SW480 (cell line): ENCODE data around the gene EPS8L2.

Experiments used
- DNase-seq: peaks from one replicate; pipeline ENCODE4 v3.0.0-alpha.2; 2016; ENCODE audit warnings: low spot score

The EPS8L2 gene

DNA sequence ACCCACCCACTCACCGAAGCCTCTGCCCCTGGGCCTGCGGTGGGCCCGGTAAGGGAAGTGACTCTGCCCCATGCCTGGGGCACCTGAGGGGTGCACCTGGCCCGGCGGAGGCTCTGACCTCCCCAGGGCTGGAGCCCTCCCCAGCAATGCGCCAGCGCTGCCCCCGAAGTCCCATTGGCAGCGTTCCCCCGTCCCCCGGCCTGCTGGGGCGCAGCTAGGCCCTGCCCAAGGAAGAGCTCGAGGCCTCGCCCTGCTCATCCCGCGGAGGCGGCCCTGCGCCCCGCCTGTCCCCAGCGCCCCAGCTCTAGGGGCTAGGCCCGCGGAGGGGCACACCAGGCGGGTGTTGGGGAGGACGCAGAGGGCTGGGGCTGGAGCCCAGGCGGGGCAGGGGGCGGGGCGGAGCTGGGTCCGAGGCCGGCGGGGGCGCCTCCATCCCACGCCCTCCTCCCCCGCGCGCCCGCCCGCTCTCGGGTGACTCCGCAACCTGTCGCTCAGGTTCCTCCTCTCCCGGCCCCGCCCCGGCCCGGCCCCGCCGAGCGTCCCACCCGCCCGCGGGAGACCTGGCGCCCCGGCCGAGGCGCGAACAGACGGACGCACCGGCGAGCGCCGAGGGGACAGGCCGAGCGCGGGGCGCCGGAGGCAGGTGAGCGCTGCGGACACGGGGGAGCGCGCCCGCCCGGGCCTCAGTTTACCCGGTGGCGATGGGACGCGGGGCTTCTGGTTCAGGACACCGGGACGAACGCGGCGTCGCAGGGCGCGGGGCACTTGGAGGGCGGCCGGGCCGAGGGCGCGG lies at the start of gene EPS8L2:
TSS of gene EPS8L2 (plus strand) at position 586 of the 793 bp plus-strand sequence. CDS start 3,177 bp downstream, outside the sequence.
- DNase-seq, result no peak

DNA sequence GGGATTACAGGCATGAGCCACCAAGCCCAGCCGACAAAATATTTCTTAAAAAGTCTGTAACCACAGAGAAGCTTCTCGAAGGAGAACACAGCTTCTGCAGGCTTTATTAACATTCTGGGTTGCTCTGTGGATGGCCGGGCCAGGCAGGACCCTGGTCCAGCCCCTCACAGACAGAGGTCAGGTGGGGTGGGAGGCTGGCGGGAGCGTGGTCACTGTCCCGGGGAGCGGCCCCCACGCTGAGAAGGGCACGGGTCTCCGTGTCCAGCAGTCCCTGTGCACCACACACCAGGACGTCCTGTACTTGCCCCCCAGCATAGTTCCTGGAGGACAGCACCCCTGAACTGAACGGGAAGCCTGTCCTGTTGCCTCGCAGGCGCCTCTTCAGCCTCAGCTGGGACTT lies 49.6 kb upstream of the EPS8L2 start:
- DNase-seq, result no peak

DNA sequence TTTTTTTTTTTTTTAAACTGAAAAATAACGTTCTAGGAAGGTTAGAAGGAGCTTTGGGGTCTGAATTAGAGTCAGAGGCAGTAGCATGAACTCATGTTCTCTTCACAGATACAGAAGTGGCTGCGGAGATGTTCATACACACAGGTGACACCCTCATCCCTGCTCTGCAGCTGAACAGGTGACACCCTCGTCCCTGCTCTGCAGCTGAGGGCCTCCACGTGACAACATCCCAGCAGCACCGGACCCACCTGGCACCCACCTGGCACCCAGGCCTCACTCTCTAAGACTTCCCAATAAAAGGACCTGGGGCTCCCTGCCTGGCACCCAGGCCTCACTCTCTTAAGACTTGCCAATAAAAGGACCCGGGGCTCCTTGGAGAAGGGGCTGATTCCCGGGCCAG lies 49.2 kb upstream of the EPS8L2 start:
- no peak for DNase-seq

DNA sequence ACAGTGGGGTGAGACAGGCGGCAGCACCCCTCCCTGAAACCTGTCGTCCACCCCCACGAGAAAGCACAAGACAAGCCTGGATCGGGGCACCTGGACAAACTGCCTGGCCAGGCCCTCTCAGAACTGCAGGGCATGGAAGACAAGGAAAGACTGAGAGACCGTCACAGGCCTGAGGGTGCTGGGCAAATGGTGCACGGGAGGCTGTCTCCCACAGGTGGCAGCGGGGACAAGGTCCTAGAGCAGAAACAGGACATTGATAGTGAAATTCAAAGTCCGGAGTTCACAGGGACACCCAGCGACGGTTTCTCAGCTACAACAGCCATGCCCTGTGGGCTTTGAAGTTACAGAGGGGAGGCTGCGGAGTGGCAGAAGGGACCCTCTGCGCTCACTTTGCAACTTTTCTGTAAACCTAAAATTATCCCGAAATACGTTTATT lies 48.3 kb upstream of the EPS8L2 start:
- no peak for DNase-seq

DNA sequence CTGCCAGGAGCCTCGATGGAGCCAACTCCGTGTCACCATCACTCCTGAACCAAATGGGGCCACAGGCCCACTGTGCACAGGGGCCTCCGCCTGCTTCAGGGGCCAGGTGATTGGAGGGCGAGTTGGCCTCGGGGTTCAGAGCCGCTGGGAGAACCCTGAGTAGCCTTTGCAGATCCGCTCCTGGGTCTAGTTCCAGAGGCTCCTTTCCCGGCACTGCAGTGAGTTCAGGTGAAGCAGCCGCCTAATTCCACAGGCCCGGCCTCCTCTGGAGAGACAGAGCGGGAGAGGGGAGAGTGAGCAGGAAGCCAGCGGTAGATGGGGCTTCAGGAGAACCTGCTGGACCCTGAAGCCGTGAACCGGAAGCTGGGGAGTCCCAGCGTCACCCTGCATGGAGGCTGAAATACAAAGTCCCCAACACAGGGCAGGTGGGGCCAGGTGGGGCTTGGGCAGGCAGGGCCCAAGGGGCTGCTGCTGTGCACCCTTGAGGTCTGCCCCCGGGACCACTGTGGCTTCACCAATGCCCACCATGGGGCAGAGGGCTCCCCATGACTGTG lies 46.4 kb upstream of the EPS8L2 start:
- no peak for DNase-seq

DNA sequence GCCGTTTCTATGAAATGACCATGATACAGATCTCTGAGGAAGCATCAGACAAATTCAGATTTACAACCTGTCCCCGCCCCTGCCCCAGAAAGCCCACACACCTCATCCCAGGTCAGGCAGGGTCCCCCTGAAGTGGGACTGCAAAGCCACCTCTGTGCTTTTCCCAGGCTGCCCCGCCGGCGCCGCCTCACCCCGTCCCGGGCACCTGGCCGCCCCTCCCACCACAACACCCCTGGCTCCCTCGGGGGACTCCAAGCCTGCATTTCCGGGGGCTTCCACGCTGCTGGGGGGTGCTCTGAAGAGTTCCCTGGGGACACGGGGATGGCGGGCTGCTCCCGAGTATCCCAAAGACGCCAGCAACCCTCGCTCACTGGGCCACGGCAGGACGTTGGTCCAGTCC lies 45.8 kb upstream of the EPS8L2 start:
- no peak for DNase-seq

DNA sequence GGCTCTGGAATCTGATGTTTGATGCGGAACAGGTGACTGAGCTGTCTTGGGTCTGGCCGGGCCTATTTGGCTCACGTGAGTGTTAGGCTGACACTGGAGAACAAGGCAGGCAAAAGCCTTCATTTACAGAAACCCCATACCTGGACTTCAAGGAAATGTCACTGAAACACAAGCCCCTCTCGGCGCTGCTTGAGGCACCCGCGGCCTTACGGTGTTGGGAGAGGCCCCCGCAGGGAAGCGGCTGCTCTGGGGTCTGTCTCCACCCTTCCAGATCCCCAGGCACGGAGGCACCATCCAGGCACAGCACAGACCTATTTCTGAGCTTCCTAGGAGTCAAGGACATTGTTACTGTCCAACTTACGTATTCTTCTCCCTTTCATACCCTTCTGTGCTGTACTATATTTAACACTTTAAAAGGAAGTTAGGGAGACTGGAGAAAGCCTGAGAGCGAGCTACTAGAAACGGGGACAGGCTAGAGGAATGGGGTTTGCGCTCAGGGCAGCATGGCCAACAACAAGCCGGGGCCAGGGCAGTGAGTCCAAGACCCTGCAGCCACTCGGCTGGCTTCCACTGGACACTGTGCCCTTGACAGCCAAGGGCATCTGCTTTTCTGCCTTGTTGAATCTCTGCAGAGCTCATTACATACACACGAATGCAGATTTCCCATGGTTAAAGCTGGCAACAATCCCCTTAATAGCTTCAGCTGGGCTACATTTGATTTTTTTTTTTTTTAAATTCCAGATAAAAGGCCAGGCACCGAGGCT lies 45.2 kb upstream of the EPS8L2 start:
- no peak for DNase-seq

DNA sequence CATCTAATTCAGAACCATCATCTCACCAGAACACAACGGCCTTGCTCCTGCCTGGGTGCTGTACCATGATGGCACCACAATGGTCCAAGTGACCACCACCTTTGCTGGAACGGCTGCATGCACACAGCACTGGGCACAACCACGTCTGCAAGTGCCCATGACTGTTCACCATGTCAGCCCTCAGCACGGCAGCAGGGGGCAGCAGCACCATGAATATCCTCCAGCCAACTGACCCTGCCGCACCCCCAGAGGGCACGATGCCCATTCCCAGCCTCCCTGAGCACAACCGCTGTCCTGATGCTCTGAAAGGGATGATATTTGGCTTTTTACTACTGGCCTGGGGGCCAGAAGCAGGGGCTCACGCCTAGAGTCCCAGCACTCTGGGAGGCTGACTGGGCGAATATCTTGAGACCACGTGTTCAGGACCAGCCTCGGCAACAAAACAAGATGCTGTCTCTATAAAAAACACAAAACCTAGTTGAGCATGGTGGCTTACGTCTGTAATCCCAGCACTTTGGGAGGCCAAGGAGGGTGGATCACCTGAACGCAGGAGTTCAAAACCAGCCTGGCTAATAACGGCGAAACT lies 43.2 kb upstream of the EPS8L2 start:
- peak; percentile 22 for DNase-seq

DNA sequence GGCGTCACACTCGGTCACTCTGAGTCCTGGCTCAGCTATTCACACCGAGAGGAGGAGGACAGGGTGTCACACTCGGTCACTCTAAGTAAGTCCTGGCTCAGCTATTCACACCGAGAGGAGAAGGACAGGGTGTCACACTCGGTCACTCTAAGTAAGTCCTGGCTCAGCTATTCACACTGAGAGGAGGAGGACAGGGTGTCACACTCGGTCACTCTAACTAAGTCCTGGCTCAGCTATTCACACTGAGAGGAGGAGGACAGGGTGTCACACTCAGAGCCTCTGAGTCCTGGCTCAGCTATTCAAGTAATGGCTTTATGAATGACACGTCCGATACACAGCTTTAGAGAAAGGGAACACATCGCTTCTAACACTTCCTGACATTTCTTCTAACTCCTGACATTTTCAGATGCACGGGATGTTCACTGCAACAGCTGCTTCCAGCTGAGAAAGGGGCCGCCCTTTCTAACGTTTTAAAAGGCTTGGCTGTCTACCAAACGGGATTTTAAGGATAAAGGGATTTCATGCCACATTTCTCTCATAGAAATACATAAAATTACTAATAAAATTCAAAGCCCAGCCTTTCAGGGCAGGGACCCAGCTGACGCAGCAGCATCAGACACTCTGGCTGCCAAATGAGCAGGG lies 40.8 kb upstream of the EPS8L2 start:
- no peak for DNase-seq

DNA sequence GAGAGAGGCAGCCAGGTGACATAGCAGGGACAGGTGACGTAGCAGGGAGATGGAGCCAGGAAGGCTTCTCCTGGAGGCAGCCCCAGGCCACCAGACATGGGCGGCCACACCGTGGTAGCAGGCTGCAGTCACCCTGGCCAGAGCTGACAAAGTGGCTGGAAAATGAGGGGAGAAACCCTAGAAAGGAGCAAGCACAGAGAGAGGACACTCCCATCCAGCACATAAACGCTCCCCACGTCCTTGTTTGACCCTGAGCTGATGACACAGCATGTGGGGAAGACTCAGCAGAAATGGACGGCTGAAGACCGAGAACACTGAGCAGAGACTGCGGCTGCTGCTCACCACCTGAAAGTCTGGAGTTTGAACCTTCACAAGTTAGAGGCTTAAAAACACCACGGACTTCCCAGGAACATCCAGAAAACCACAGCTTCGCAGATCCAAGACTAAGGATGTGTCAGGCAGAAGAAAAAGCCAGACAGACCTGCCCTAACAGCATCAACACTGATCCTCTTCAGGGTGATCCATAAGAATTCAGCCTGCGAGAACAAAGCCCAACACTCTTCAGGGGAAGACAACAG lies 40.2 kb upstream of the EPS8L2 start:
- no peak for DNase-seq

DNA sequence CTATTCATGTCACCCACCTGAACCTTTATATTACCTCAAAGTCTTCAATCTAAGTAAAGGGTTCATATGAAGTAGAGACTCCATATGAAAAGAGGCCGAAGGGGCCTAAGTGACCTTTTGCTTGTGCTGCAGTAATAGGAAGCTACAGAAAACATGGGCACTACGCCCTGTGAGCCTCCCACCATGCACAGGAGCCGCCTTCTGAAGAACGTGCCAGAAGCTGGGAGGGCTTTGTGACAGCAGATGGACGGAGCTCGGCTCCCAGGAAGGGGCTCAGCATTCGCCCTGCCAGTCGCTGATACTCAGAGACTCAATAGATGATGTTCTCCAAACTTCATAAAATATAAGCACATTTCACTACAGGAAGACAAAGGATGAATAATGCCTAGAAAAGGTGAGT lies 32.2 kb upstream of the EPS8L2 start:
- no peak for DNase-seq

DNA sequence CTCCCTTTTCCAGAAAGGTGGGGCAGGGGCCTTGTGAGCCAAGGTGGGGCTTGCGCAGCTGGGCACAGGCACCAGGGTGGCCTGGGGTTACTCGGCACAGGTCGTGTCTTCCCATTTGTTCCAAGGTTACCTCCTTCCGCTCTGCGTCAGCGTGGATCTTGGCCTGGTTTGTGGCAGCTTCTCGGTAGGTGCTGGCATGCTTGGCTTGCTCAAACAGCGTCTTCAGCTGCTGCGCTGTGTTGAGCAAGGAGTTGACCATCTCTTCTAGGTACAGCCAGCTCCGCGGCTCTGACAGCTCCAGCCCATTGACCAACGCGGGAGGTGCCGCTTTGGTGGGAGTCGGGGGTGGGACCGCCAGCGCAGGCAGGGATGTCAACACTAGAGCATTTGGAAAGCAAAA lies 31.6 kb upstream of the EPS8L2 start:
- DNase-seq, result no peak

DNA sequence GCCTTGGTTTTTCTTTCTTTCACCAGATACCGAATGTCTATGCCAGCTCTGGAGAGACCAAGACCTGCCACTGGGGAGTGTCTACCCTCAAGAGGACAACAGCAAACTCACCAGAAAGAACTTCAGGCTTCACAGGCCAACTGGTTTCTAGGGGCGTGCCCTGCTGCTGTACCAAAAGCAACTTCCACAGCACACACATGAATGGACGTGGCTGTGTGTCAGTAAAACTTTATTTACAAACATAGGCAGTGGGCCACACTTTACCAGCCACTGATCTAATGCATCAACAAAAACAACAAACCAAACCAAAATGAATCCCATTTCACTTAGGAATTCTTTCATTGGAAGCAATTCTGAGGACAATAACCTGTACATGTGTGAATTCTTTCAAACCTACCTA lies 27.7 kb upstream of the EPS8L2 start:
- no peak for DNase-seq

DNA sequence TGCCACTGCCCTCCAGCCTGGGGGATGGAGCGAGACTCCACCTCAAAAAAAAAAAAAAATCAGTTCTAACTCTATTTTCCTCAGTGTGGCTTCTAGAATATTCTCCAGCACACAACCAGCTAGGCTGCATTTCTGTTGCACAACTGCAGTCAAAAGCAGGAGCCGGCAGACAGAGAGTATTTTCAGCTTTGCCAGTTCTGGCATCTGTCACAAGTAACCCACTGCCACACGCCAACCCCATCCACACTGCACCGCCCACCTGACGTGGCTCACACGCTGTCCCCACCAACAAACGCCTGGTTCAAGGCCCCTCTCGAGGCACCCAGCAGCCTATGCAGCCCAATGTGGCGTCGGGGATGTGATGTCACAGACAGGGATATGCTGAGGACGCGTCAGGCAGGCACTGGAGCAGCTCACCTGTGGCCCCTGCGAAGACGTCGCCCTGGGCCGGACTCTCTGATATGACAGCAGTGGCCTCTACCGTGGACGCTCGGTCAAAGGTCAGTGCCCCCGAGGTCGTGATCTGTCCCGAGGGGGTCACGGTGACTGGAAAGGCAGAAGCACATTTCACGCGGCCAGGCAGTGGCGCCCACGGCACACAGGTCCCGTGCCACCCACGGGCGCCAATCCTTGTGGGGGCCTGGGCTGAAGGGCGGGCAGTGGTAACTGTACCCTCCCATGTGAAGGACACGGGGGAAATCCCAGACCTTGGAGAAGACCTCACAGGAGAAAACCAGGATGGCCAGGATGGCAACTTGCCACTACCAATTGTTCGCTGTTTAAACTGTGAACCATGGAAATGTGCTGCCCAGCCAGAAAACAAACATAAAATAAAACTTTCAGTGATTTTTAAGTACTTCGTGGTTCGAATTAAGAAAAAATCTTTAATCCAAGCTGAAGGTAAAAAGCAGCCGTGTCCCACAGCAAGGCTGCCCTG lies 26.5 kb upstream of the EPS8L2 start:
- DNase-seq, result no peak

DNA sequence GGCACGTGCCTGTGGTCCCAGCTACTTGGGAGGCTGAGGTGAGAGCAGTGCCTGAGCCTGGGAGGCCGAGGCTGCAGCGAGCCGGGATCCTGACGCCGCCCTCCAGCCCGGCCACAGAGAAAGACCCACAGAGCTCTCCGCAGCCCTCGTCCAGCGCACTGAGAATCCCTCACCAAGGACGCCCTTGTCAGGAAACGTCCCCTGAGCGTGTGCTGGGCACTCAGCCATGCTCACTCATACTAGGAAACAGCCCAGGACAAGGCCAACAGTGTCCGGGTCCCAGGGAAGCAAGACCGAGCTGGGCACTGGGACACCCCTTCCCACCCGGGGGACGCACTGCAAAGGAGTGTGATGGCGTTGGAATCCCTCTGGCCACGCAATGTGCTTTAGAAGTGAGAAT lies 25.6 kb upstream of the EPS8L2 start:
- no peak for DNase-seq

DNA sequence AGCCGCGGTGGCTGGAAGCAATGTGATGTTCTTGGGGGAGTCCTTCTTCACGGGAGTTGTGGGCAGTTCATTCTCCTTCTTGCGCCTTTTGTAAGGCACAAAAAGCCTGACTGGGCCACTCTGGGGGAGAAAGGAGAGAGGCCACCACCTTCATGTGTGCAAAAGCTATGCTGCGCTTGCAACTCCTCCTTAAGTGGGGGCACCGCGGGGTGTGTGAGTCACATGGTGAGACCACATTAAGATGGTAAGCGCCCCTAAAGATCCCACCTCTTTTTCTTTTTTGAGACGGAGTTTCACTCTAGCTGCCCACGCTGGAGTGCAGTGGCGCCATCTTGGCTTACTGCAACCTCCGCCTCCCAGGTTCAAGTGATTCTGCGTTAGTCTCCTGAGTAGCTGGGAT lies 25.1 kb upstream of the EPS8L2 start:
- no peak for DNase-seq

DNA sequence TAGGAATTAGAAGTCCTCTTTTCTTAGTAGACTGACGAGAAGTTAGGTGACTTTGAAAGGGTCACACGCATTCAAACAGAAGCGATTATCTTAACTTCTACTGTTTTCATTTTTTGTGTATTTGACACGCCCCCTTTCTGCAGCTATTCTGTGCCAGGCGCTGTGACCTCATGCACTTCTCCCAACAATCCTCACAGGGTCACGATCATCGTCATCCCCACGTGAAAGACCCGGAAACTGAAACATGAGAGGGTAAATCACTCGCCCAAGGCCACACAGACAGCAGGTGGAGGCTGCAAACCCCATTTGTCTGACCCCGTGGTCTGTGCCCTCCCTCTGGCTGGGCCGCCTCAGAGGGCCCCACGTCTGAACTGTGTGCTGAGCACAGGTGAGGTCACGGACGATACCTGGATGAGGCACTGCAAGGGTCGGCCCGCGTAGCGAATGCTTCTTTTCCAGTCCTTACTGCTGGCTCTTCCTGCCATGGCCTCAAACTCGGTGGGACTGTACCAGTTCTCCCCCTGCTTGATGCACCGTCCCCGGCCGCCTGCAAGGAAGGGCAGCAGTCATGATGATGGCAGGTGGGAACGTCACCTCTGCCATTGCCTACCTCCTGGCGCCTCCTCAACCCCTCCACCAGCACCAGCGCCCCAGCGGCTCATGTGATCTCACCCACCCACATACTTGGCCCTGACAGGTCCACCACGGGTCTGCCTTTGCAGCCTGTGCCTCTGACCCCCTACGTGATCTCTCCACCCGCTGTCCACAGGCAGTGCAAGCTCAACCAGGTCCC lies 19.4 kb upstream of the EPS8L2 start:
- DNase-seq, result no peak

DNA sequence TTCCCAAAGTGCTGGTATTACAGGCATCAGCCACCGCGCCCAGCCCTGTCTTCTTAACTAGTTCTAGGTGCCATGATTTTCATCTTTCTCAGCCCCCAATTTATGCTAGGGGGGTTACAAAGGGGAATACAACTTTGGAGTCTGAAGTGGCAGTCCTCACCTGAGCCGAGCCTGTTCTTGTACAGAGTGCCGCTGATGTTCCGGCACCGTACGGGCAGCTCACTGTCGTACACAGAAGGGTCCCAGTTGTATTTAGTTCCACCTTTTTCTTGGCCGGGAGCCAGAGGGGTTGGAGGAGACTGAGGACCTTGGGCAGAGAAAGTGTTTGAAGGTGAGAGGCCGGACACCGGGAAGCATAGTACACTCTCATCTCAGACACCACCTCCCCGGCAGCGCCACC lies 18.3 kb upstream of the EPS8L2 start:
- no peak for DNase-seq

DNA sequence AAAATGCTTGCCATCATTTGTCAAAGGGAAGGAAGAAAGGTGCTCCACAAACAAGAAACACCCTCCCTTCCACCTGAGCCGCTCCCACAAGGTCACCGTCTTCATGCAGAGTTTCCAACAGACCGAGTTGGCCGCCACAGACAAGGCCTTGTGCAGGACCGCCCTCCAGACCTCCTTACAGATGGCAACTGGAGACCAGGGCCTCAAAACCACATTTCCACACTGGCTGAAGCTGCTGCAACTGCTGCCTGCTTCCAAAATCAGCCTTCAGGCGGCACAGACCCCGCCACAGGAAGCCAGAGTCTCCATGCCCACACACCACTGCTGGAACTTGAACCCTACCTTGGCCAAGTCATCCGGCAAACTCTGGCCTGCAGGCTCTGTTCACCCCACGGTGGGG lies 17.4 kb upstream of the EPS8L2 start:
- DNase-seq, result no peak

DNA sequence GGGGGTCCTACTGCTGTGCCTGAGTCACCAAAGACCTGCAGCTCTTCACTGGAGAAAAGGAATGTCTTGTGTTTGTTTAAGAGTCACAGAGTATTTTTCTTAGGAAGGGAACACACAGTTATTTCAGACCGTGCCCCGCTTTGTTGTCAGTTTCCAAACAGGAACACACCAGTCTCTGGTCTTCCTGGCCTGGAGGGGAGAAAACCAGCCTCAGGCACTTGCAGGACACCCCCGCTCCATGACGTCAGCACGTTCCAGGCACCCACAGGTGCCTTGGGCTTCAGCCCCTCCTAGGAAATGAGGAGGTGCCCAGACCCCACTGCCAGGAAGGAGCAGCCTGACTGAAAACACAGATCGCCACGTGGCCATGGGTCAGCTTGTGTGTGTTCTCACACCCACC lies 16.4 kb upstream of the EPS8L2 start:
- no peak for DNase-seq
